ENCODE measurements around the gene MYL7.
"Not testable (repeated sequence)": the region's sequence is repeated elsewhere in the genome, so short reads cannot be mapped to it uniquely, and the experiment has no call there.

The MYL7 gene, protein sequence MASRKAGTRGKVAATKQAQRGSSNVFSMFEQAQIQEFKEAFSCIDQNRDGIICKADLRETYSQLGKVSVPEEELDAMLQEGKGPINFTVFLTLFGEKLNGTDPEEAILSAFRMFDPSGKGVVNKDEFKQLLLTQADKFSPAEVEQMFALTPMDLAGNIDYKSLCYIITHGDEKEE

GRCh38 chr7:44141221-44141850, at the start of gene MYL7:
Gene MYL7, minus strand, starts transcription at chr7:44141332. Its CDS starts 27 bp downstream, at chr7:44141305.
- no peak for DNase-seq (ENCODE audit: low read depth)

DNA sequence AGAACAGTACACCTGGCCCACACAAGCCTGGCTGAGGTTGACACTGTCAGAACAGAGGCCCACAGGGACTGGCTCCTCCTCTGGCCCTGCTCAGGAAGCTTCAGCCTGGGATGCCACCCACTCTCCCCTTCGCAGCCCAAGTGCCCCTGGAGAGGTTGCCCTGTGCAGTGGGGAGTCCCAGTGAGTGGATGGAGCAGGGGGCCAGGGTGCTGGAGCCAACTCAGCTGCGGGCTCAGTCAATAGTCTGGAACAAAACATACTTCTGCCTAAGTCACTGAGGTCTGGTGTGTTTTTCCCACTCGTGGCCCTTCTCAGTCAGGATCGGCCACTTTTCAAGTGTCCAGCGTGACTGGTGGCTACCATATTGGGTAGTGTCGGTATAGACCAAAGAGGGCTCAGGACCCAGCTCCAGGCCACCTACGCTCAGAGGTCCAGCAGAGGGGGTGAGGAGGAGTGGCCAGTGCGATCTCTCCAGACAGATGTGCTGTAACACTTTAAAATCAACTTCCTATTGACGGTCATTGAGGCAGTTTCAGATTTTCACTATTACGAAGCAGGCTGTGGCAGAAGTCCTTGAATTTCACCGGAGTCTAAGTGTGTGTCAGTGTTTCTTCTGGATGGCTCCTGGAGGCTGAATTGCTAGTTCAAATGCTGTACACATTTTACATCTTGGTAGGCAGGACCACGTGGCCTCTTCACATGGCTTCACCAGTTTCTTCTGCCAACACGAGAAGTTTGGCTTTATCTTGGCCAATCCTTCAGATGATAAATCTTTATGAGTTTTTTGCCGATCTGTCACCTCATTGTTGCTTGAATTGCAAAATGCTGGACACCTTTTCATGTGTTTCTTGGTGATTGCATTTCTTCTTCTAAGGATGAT, 49.1 kb upstream of the MYL7 start:
- no peak for DNase-seq (ENCODE audit: low read depth)

- DNase-seq (ENCODE audit: low read depth) = no peak
Measured at GRCh38 chr7:44189286-44189992, 48.3 kb upstream of the MYL7 start, which contains the start of gene GCK. Gene GCK, minus strand, starts transcription at chr7:44189439. Its CDS starts 486 bp downstream, at chr7:44188953.

GRCh38 chr7:44188480-44189225, 47.5 kb upstream of the MYL7 start:
- DNase-seq (ENCODE audit: low read depth) = no peak

DNA sequence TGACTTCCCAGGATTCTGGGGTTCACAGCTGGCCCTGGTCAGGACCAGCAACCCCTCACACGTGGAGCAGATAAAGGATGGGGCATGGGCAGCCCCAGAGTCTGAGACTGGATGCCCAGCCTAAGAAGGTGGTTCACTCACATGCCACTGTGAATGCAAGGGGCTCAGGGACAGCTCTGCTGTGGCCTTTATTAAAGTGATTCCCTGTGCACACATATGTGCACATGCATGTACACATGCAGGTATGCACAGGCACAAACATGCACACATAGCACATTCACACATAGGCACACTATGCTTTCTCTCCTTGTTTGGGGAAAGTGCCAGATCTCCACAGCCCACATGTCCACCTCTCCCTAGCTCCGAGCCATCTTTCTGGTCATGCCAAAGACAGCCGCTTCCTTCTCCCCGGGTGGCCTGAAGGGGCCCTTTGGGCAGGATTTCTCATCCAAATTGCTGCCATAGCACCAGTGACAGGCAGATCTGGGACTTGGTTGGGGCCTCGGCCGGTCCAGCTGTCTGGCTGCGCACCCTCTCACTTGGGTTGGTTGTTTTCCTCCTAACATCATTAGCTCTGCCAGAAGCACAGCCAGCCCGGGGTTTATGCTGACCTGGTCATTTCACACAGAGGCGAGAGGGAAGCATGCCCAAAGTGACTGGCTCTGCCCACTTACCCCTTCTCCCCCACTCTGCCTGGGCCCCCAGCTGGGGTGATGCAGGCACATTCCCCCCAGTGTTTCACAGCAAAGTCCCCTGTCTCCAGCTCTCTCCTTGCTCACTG, 46.7 kb upstream of the MYL7 start:
- DNase-seq (ENCODE audit: low read depth) = no peak

DNA sequence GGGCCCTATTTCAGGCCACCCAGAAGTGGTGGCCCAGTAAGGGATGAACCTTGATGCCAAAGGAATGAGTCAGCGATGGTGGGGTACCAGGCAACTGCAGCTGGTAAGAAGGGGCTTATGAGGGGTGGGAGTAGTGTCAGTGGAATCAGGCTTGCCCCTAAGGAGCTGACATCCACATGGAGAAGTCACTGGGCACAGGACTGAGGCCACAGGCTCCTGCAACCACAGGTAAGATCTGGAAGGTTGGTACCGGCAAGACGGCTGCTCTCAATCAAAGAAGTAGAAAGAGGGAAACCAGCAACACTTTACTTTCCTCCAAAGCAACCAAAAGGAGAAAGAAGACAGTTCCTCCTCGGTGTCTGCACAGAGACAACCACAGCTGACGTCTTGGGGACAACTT, 45.6 kb upstream of the MYL7 start:
- DNase-seq (ENCODE audit: low read depth) = no peak

DNA sequence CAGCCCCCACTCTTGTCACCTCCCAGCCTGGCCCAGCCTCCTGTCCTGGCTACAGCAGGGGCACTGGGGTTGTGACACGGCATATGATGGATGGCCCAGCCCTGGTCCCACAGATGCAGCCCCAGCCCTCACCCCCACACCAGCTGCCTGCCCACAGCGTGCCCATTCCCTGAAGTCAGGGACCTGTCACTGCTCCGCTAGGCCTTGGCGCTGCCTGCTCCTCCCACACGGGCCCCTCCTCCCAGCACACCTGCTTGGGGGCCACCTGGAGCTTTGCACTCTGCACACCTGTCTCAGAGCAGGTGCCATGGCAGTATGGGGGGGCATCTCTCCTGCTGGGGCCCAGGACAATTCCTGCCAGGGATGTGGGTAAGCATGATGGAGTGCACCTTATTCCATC, 44.6 kb upstream of the MYL7 start:
- no peak for DNase-seq (ENCODE audit: low read depth)

- DNase-seq (ENCODE audit: low read depth) = no peak
Measured at GRCh38 chr7:44184873-44185446, 43.8 kb upstream of the MYL7 start.

GRCh38 chr7:44184206-44184872, 43.2 kb upstream of the MYL7 start:
- peak; percentile 34 for DNase-seq (ENCODE audit: low read depth)

DNA sequence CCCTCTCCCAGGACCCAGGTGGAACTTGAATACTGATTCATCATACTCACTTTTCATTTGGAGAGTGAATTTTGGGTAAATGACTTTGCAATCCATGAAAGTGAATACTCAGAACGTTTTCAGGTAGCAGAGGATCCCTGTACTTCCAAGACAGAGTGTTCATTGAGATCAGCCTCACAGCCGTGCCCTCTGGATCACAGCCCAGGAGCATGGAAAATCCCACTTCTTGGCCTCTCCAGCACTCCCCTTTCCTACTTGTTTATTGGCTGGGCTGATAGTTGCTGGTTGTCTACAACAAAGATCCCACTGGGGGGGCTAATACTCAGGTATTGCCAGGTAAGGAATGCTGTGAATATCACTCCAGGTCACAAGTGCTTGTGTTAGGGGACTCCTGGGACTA, 42.3 kb upstream of the MYL7 start:
- no peak for DNase-seq (ENCODE audit: low read depth)

GRCh38 chr7:44182827-44183226, 41.7 kb upstream of the MYL7 start:
- DNase-seq (ENCODE audit: low read depth) = no peak

GRCh38 chr7:44180631-44181030, 39.5 kb upstream of the MYL7 start:
- DNase-seq (ENCODE audit: low read depth) = no peak

DNA sequence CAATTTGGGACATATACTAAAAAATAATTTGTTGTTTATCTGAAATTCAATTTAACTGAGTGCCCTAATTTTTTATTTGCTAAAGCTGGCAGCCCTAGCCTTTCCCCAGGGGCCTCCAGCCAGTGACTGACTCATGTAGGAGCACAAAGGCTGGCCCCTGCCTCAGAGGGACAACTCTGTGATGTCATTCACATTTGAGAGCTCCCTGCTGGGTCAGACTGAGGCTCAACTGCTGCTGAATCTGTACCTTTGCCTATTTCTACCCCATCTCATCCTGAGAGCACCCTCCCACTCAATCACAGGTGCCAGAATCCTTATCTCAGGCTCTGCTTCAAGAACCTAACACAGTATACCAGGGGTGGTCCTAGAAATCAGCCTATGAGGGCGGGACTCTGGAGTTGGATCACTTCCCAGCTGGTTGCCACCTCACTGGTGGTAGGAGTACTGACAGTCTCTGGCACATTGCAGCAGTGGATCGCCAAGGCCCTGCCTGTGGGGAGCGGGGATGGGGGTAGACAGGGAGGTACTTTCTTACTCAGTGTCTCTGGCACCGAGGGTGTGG, 36.5 kb upstream of the MYL7 start:
- DNase-seq (ENCODE audit: low read depth) = no peak

DNA sequence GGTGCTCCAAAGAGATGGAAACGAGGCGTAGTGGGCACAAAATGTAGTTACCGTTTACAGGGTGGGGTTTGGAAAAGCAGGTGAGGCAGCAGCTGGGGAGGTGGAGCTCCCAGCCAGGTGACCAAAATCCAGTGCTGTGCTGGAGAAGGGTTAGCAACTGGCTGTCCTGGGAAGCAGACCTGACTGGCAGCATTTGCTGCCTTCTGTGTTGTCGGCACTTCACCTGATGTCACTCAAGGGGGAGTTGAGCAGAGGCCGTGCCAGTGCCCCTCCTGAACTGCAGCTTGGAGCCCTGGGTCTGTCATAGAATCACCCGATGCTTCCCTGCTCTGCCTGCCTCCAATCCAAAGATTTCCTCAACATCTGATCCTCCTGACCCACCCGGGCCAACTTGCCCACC, 35.4 kb upstream of the MYL7 start:
- no peak for DNase-seq (ENCODE audit: low read depth)

DNA sequence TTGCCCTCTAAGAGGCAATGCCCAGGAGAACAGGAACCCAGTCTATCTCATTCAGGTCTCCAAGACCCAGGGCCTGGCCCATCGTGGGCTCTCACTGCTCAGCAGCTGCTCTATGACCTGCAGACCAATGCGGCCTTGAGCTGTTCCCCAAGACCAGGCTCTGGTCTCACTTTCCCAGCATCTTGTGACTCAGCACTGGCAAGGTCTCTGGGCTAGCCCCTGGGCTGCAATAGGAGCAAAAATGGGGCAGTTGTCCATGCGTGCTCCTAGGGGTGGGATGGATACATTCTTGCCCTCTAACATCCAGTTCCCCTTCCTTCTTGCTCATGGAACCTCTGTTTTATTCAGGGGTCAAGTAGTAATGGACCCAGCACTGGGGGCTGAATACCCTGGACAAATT, 34.6 kb upstream of the MYL7 start:
- DNase-seq (ENCODE audit: low read depth) = no peak

GRCh38 chr7:44174694-44174948, 33.5 kb upstream of the MYL7 start:
- not testable (repeated sequence) for DNase-seq (ENCODE audit: low read depth)

DNA sequence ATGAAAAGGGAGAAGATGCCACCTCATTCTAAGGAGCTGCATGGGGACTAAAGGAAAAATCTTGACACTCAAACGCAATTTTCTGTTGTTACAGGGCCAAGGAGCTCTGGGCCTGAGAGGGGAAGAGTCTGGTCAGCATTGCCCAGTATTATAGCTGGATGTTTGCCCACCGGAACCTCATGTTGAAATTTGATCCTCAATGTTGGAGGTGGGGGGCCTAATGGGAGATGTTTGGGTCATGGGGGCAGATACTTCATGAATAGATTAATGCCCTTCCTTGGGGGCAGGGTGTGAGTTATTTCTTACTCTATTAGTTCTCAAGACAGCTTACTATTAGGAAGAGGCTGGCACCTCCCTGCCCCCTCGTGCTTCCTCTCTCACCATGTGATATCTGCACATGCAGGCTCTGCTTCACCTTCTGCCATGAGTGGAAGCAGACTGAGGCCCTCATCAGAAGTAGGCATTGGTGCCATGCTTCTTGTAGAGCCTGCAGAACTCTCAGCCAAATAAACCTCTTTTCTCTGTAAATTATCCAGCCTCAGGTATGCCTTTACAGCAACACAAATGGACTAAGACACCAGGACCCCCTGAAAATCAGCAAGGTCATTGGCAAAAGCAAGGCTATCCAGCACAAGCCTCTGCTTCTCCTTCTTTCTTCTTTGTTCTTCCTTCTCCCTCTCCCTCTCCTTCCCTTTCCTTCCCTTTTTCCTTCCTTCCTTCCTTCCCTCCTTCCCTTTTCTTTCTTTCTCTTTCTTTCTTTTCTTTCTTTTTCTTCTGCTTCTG, 33.0 kb upstream of the MYL7 start:
- DNase-seq (ENCODE audit: low read depth) = no peak

DNA sequence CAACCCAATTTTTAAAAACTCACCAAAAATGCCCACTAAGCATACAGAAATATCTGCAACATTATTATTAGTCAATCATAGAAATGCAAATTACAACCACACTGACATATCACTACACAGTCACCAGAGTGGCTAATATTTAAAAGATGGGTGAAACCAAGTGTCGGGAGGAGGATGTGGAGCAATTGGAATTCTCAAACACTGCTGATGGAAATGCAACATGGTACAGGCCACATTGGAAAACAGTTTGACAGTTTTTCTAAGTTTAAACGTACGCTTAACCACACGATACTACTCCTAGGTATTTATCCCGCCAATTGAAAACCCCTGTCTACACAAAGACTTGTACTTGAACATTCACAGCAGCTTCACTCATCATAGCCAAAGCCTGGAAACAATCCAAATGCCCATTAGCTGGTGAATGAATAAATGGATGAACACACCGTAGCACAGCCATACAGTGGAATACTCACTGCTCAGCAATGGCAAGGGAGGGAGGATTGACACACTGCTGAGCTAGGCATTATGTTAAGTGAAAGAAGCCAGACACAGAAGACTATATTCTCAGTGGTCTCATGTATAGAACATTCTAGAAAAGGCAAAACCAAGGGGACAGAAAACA, 31.8 kb upstream of the MYL7 start:
- DNase-seq (ENCODE audit: low read depth) = no peak

GRCh38 chr7:44172352-44172751, 31.2 kb upstream of the MYL7 start:
- DNase-seq (ENCODE audit: low read depth) = no peak

Data from fibroblast of gingiva (primary cell).